AG09309 (cell line): Measurements from ENCODE around the gene EHHADH.
"Not testable (repeated sequence)": the region's sequence is repeated elsewhere in the genome, so short reads cannot be mapped to it uniquely, and the experiment has no call there.

Source experiments
- DNase-seq: peaks from one replicate; pipeline ENCODE4 v3.0.0-alpha.2; 2010; ENCODE audit warnings: low read depth
- H3K4me3 ChIP-seq: 2 replicates; pipeline ENCODE4 v1.5.1; 2011; ENCODE audit warnings: mild to moderate bottlenecking, low read depth, low read length, moderate library complexity; ENCODE audit not compliant: control insufficient read depth
- TF ChIP-seq, protein P1 (sequence below): IDR thresholded peaks from 2 replicates; pipeline ENCODE4 v1.5.1; 2011; ENCODE audit warnings: mild to moderate bottlenecking, low read depth, low read length, inconsistent platforms; ENCODE audit not compliant: insufficient read depth, control insufficient read depth; ENCODE audit errors: missing control alignments

Gene EHHADH

DNA sequence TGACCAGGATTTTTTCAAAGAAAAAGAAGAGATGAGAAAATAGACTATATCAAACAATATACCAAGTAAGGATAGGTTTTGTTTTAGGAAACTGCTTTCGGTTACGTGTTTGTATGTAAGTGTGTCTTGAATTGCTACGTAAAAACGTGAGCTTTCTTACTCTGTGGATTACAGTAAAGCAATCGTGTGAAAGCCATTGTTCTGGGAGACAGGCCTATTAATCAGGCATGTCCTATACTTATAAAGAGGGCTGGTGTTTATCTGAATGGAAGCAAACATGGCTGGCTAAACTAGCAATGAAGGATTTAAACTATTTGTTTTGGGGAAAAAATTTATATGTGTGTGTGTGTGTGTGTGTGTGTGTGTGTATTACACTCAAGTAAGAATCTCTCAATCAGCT is 2.6 kb downstream of the EHHADH start:
- no peak for DNase-seq
- TF ChIP-seq, protein P1, sequence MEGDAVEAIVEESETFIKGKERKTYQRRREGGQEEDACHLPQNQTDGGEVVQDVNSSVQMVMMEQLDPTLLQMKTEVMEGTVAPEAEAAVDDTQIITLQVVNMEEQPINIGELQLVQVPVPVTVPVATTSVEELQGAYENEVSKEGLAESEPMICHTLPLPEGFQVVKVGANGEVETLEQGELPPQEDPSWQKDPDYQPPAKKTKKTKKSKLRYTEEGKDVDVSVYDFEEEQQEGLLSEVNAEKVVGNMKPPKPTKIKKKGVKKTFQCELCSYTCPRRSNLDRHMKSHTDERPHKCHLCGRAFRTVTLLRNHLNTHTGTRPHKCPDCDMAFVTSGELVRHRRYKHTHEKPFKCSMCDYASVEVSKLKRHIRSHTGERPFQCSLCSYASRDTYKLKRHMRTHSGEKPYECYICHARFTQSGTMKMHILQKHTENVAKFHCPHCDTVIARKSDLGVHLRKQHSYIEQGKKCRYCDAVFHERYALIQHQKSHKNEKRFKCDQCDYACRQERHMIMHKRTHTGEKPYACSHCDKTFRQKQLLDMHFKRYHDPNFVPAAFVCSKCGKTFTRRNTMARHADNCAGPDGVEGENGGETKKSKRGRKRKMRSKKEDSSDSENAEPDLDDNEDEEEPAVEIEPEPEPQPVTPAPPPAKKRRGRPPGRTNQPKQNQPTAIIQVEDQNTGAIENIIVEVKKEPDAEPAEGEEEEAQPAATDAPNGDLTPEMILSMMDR = no peak
- H3K4me3 ChIP-seq = no peak overlapping the region

DNA sequence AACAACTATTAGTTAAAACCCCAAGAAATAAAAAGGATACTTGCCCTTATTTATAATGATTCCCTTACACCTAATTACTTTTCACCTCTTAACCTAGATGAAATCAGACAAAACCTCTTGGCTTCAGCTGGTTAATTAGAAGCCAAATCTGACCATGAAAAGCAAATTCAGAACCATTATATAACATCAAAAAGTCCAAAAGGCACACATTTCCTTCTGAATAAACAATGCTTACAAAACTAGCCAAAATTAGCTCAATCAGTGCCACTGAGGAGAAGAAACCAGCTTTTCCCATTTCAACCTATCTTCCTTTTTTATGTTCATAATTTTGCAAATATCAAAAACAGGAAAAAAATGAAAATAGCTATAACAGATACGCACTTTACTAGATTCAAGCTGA is 3.2 kb downstream of the EHHADH start:
- TF ChIP-seq, protein P1 = no peak
- H3K4me3 ChIP-seq = no peak overlapping the region
- no peak for DNase-seq

DNA sequence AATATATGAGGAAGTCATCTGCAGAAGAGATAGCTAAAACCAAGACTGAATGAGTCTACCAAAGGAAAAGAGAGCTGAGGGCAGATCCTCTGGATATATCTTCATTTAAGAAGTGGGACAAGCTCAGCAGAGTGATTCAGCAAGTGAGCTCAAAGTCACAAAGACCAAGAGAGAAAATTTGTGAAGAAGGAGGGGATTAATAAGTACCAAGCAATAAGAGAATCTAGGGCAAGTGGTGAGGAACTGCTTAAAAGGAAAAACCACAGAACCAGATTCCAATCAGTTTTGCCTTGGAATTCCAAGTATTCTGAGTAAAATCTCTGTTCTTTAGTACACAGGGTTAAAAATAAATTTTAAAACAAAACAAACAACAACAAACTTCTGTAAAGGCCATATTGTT is 3.6 kb downstream of the EHHADH start:
- H3K4me3 ChIP-seq = no peak overlapping the region
- DNase-seq = no peak
- TF ChIP-seq, protein P1 = no peak

DNA sequence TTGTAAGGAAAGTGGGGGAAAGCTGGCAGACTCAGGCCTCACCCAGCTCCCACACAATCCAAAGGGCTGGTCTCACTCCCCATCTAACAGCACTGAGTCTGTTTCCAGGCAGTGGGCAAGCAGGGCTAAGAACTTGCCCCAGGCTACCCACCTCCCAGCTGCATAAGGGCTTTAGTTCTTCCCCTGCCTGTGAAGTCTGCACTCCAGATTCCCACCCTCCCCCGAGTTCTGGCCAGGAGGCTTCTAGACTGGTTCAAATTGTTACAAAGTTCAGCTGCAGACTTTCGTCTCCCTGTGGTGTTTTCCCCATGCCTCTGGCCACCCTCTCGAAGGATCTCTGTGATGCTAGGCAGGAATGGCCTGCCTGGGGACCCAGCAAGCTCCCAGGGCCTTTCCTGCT is 11.2 kb downstream of the EHHADH start:
- no peak overlapping the region for H3K4me3 ChIP-seq
- TF ChIP-seq, protein P1 = no peak
- DNase-seq = no peak

DNA sequence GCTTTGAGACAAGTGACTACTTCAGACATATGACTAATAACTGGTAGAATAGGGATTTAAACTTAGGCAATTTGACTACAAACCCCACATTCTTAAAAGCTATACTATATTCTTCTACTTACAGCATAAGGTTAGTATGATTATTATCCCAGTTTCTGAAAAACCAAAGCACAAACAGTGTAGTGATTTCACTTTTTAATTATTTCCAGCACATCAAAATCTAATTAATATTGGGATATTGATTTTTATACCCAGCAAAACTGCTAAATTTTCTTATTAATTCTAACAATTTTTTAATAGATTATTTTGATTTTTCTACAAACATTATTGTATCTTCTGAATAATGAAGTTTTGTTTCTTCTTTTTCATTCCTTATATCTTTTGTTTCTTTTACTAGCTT is 16.9 kb downstream of the EHHADH start:
- TF ChIP-seq, protein P1 = no peak
- no peak for DNase-seq
- no peak overlapping the region for H3K4me3 ChIP-seq

DNA sequence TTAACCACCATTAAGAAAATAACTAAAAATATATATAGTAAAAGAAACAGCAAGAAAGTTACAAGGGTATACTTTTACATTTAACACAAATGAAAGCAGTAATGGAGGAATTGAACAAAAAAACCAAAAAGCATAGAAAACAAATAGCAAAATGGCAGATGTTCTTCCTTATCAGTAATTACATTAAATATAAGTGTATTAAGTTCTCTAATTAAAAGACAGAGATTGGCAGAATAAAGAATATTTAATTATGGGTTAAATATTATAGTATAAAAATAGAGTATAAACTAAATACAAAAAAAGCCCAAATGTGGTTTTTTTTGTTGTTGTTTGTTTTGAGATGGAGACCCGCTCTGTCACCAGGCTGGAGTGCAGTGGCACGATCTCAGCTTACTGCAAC is 20.5 kb downstream of the EHHADH start:
- TF ChIP-seq, protein P1 = no peak
- no peak overlapping the region for H3K4me3 ChIP-seq
- DNase-seq = no peak

DNA sequence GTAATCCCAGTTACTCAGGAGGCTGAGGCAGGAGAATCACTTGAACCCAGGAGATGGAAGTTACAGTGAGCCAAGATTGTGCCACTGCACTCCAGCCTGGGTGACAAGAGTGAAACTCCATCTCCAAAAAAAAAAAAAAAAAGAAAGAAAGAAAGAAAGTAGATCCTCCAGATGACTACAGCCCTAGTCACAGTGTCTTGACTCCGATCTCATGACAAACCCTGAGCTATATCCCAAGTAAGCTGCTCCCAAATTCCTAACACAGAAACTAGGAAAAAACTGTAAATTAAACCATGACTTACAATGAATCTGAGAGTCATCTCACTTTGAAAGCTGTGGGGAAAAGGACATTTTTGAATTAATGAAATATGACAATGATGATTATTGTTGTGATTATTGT is 27.3 kb downstream of the EHHADH start:
- not testable (repeated sequence) for DNase-seq, H3K4me3 ChIP-seq
